H9 (cell line): Measurements from ENCODE around the gene VAV2. TPM values are rescaled to one million over a fixed set of nuclear protein-coding genes. Genes with fewer than 3 reads are reported as not detected.

Experiments used
- DNase-seq: peaks from one replicate; pipeline ENCODE4 v3.0.0-alpha.2; 2017
- H2AFZ ChIP-seq: one replicate; pipeline ENCODE4 v1.6.1; 2013; ENCODE audit warnings: mild to moderate bottlenecking, low read length, control low read depth, moderate library complexity
- H2AK5ac ChIP-seq: 2 replicates; pipeline ENCODE4 v1.6.1; 2013; ENCODE audit warnings: low read length, control low read depth, mixed read lengths; ENCODE audit not compliant: insufficient read length
- H2BK120ac ChIP-seq: one replicate; pipeline ENCODE4 v1.6.1; 2013; ENCODE audit warnings: low read depth, mild to moderate bottlenecking, low read length, control low read depth, inconsistent platforms; ENCODE audit not compliant: poor library complexity, severe bottlenecking
- H2BK12ac ChIP-seq: 2 replicates; pipeline ENCODE4 v1.6.1; 2013; ENCODE audit warnings: low read length, control low read depth, mixed read lengths, low read depth; ENCODE audit not compliant: insufficient read length
- H2BK15ac ChIP-seq: 2 replicates; pipeline ENCODE4 v1.6.1; 2013; ENCODE audit warnings: low read depth, low read length, control low read depth
- H2BK20ac ChIP-seq: one replicate; pipeline ENCODE4 v1.6.1; 2013; ENCODE audit warnings: low read depth, mild to moderate bottlenecking, low read length, control low read depth, inconsistent platforms; ENCODE audit not compliant: poor library complexity, severe bottlenecking
- H2BK5ac ChIP-seq: 2 replicates; pipeline ENCODE4 v1.6.1; 2013; ENCODE audit warnings: low read length, control low read depth, mixed read lengths; ENCODE audit not compliant: insufficient read length
- H3K14ac ChIP-seq: 2 replicates; pipeline ENCODE4 v1.6.1; 2013; ENCODE audit warnings: low read length, control low read depth; ENCODE audit not compliant: insufficient read depth
- H3K18ac ChIP-seq: 2 replicates; pipeline ENCODE4 v1.6.1; 2013; ENCODE audit warnings: low read depth, mild to moderate bottlenecking, mixed read lengths, low read length, control low read depth; ENCODE audit not compliant: insufficient read length
- H3K23ac ChIP-seq: 2 replicates; pipeline ENCODE4 v1.6.1; 2013; ENCODE audit warnings: low read length, control low read depth, mixed read lengths, low read depth; ENCODE audit not compliant: insufficient read length
- H3K23me2 ChIP-seq: 2 replicates; pipeline ENCODE4 v1.6.1; 2013; ENCODE audit warnings: low read depth, mild to moderate bottlenecking, mixed read lengths, low read length, control low read depth; ENCODE audit not compliant: insufficient read length, poor library complexity, severe bottlenecking
- H3K27ac ChIP-seq: 2 replicates; pipeline ENCODE4 v1.5.1; 2013; ENCODE audit warnings: low read length, control low read depth, mixed read lengths, low read depth; ENCODE audit not compliant: insufficient read length
- H3K27me3 ChIP-seq: 2 replicates; pipeline ENCODE4 v1.6.1; 2013; ENCODE audit warnings: low read length, control low read depth, inconsistent platforms; ENCODE audit not compliant: insufficient read depth
- H3K4ac ChIP-seq: 2 replicates; pipeline ENCODE4 v1.6.1; 2013; ENCODE audit warnings: low read depth, mild to moderate bottlenecking, control low read depth, inconsistent platforms, low read length, moderate library complexity
- H3K4me1 ChIP-seq: 2 replicates; pipeline ENCODE4 v1.6.1; 2013; ENCODE audit warnings: low read length, control low read depth, inconsistent platforms; ENCODE audit not compliant: insufficient read depth
- H3K4me2 ChIP-seq: 2 replicates; pipeline ENCODE4 v1.6.1; 2013; ENCODE audit warnings: low read length, control low read depth, mixed read lengths; ENCODE audit not compliant: insufficient read length, insufficient read depth
- H3K56ac ChIP-seq: 2 replicates; pipeline ENCODE4 v1.6.1; 2013; ENCODE audit warnings: low read depth, mild to moderate bottlenecking, mixed read lengths, low read length, control low read depth; ENCODE audit not compliant: insufficient read length
- H3K79me1 ChIP-seq: 2 replicates; pipeline ENCODE4 v1.6.1; 2013; ENCODE audit warnings: low read depth, mild to moderate bottlenecking, moderate library complexity, low read length, control low read depth, inconsistent platforms; ENCODE audit not compliant: insufficient read depth, poor library complexity, severe bottlenecking
- H3K79me2 ChIP-seq: 2 replicates; pipeline ENCODE4 v1.6.1; 2013; ENCODE audit warnings: low read length, control low read depth, inconsistent platforms; ENCODE audit not compliant: insufficient read depth
- H3K9ac ChIP-seq: 2 replicates; pipeline ENCODE4 v1.6.1; 2013; ENCODE audit warnings: low read length, control low read depth, mixed read lengths; ENCODE audit not compliant: insufficient read length; ENCODE audit errors: extremely low read depth
- H3K9me3 ChIP-seq: one replicate; pipeline ENCODE4 v1.6.1; 2013; ENCODE audit warnings: low read depth, low read length, inconsistent platforms; ENCODE audit not compliant: control insufficient read depth
- H3T11ph ChIP-seq: one replicate; pipeline ENCODE4 v1.6.1; 2013; ENCODE audit warnings: mild to moderate bottlenecking, low read length, control low read depth, inconsistent platforms
- H4K20me1 ChIP-seq: one replicate; pipeline ENCODE4 v1.6.1; 2013; ENCODE audit not compliant: control insufficient read depth, insufficient read length, insufficient read depth
- H4K5ac ChIP-seq: 2 replicates; pipeline ENCODE4 v1.6.1; 2013; ENCODE audit warnings: low read depth, mild to moderate bottlenecking, mixed read lengths, low read length, control low read depth; ENCODE audit not compliant: insufficient read length
- H4K8ac ChIP-seq: replicated peaks from 2 replicates; pipeline ENCODE4 v1.6.1; 2013; ENCODE audit warnings: low read length, control low read depth, mixed read lengths, low read depth; ENCODE audit not compliant: insufficient read length
- H4K91ac ChIP-seq: 2 replicates; pipeline ENCODE4 v1.6.1; 2013; ENCODE audit warnings: low read depth, mild to moderate bottlenecking, moderate library complexity, mixed read lengths, low read length, control low read depth; ENCODE audit not compliant: insufficient read length
- H3K27ac Mint-ChIP-seq, 3 experiments: 2 replicates in 2 of 3; 3 replicates in 1 of 3; pipeline ENCODE4 v1.8.0; 2020 to 2021; ENCODE audit warnings: mixed read lengths in 3 of 3, mild to moderate bottlenecking in 1 of 3, moderate library complexity in 1 of 3
- H3K27me3 Mint-ChIP-seq: 2 replicates; pipeline ENCODE4 v1.8.0; 2021; ENCODE audit warnings: low read depth, mild to moderate bottlenecking, moderate library complexity, mixed read lengths
- H3K36me3 Mint-ChIP-seq, 3 experiments: 2 replicates in 2 of 3; 3 replicates in 1 of 3; pipeline ENCODE4 v1.8.0; 2020 to 2021; ENCODE audit warnings: low read depth in 3 of 3, mixed read lengths in 3 of 3; ENCODE audit not compliant: insufficient read depth in 1 of 3
- H3K4me1 Mint-ChIP-seq, 2 experiments: 2 replicates each; pipeline ENCODE4 v1.8.0; 2020; ENCODE audit warnings: mixed read lengths in 2 of 2
- H3K4me3 Mint-ChIP-seq, 2 experiments: 2 replicates in 1 of 2; 3 replicates in 1 of 2; pipeline ENCODE4 v1.8.0; 2020 to 2021; ENCODE audit warnings: mild to moderate bottlenecking in 2 of 2, mixed read lengths in 2 of 2, moderate library complexity in 1 of 2
- H3K9me3 Mint-ChIP-seq, 2 experiments: 2 replicates in 1 of 2; 3 replicates in 1 of 2; pipeline ENCODE4 v1.8.0; 2020; ENCODE audit warnings: mild to moderate bottlenecking in 2 of 2, mixed read lengths in 2 of 2, moderate library complexity in 1 of 2
- WGBS: extraction: QIAGEN DNeasy Blood & Tissue Kit; methylation state at CpG from one replicate; pipeline ENCODE4 v1.1.7; 2013; ENCODE audit warnings: missing lambda C conversion rate, low lambda C conversion rate, mixed read lengths; ENCODE audit not compliant: insufficient read length; ENCODE audit errors: extremely low coverage; 5-methylcytosine and 5-hydroxymethylcytosine counted together
- total RNA-seq: library from RNA; stranded (reverse); gene quantifications from 2 replicates; pipeline ENCODE4 v1.2.1, GENCODE V29; 2021
- TF ChIP-seq, protein P1 (sequence below): fragments of 200-600 bp; sonication (generic); conservative IDR thresholded peaks from 3 replicates; pipeline ENCODE4 v1.8.0; 2021; ENCODE audit warnings: antibody characterized with exemption, mild to moderate bottlenecking

Gene VAV2
- total RNA-seq, 1 experiment from 2014 or later: 58.7 TPM

DNA sequence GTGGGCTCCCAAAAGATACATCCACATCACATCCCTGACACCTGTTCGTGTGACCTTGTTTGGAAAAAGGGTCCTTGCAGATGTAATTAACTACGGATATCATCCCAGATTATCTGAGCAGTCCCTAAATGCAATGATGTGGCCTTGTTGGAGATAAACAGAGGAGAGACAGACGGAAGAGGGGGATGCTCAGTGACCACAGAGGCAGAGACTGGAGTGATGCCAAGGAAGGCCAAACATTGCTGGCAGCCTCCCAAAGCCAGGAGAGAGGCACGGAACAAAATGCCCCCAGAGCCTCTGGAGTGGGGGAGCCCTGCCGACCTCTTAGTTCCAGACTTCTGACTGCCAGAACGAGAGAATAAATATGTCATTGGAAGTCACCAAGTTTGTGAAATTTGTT is 15.0 kb upstream of the VAV2 start:
- Mint-ChIP-seq H3K27ac (no peak overlapping the region), H3K27me3 (peaks cover 12% of the 10 kb centered on the region), H3K36me3 (peaks cover 4 to 5% (median 5%) of the 10 kb centered on the region in 3 experiments; a peak in 5 of 7 replicates), H3K4me3 (no peak overlapping the region), H3K9me3 (peaks cover 17 to 21% of the 10 kb centered on the region in 2 experiments), H3K4me1 (no peaks in the 10 kb centered on the region)
- H3K27me3 ChIP-seq: no peaks in the 10 kb centered on the region
- H2AFZ ChIP-seq: no peak overlapping the region
- H2BK12ac ChIP-seq: no peak overlapping the region
- H3K9me3 ChIP-seq: peaks cover 13% of the 10 kb centered on the region
- H3K4me2 ChIP-seq: no peak overlapping the region
- no peak overlapping the region for H4K91ac ChIP-seq
- no peaks in the 10 kb centered on the region for H3K23me2 ChIP-seq
- H3K23ac ChIP-seq: no peak overlapping the region
- H4K20me1 ChIP-seq: no peaks in the 10 kb centered on the region
- no peak overlapping the region for H3K14ac ChIP-seq
- H2BK20ac ChIP-seq: no peak overlapping the region
- H2BK5ac ChIP-seq: no peak overlapping the region
- TF ChIP-seq, protein P1, sequence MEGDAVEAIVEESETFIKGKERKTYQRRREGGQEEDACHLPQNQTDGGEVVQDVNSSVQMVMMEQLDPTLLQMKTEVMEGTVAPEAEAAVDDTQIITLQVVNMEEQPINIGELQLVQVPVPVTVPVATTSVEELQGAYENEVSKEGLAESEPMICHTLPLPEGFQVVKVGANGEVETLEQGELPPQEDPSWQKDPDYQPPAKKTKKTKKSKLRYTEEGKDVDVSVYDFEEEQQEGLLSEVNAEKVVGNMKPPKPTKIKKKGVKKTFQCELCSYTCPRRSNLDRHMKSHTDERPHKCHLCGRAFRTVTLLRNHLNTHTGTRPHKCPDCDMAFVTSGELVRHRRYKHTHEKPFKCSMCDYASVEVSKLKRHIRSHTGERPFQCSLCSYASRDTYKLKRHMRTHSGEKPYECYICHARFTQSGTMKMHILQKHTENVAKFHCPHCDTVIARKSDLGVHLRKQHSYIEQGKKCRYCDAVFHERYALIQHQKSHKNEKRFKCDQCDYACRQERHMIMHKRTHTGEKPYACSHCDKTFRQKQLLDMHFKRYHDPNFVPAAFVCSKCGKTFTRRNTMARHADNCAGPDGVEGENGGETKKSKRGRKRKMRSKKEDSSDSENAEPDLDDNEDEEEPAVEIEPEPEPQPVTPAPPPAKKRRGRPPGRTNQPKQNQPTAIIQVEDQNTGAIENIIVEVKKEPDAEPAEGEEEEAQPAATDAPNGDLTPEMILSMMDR: no peak
- H4K5ac ChIP-seq: no peak overlapping the region
- no peak overlapping the region for H3T11ph ChIP-seq
- no peaks in the 10 kb centered on the region for H3K79me1 ChIP-seq
- WGBS: no CpG with 5 or more reads among the region's 6 CpGs
- H3K9ac ChIP-seq: no peak overlapping the region
- no peak overlapping the region for H3K18ac ChIP-seq
- no peak overlapping the region for H3K4ac ChIP-seq
- no peak for DNase-seq
- H3K27ac ChIP-seq: no peak overlapping the region
- no peaks in the 10 kb centered on the region for H3K79me2 ChIP-seq
- no peak overlapping the region for H2BK120ac ChIP-seq
- no peak overlapping the region for H2AK5ac ChIP-seq
- no peak overlapping the region for H2BK15ac ChIP-seq
- H3K4me1 ChIP-seq: no peaks in the 10 kb centered on the region
- H3K56ac ChIP-seq: no peak overlapping the region
- no peak overlapping the region for H4K8ac ChIP-seq
